HG03460 (cell line): Measurements from ENCODE around the gene SP7.
"Not testable (repeated sequence)": the region's sequence is repeated elsewhere in the genome, so short reads cannot be mapped to it uniquely, and the experiment has no call there.

Experiments
- ATAC-seq: cut with Tn5 transposase; IDR thresholded peaks from one replicate; pipeline ENCODE4 v1.9.1; 2021; ENCODE audit not compliant: unreplicated experiment

Gene SP7

DNA sequence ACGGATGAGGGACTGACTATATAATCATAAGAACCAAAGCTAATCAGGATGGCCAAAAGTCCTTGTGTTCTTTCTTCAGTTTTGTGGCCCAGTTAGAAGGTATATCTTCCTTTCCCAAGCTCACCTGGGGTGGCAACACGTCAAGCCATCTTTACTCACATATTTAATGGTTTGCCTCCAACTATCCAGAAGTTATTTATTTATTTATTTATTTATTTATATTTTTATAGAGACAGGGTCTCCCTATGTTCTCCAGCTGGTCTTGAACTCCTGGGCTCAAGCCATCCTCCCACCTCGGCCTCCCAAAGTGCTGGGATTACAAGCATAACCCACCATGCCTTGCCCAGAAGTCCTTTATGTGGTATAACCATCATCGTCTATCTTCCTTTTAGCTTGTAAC lies 11.8 kb upstream of the SP7 start:
- no peak for ATAC-seq

DNA sequence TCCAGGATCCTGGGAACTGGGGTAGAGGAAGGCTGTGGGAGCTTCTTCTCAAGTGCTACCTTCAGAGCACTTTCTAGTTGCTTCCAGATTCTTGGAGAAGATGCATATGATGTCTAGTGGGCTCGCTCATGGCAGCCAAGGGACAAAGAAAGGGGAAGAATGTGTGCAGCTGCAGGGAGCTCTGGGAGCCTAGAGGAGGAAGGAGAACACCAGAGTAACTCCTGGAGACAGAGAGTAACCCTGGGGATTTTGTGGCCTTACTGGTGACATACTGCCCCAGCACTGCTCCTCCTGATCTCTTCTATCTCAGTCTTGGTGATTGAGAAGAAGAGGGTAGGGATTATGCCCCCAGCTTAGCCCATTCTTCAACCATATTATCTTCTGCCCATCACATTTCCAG lies 10.3 kb upstream of the SP7 start:
- no peak for ATAC-seq

DNA sequence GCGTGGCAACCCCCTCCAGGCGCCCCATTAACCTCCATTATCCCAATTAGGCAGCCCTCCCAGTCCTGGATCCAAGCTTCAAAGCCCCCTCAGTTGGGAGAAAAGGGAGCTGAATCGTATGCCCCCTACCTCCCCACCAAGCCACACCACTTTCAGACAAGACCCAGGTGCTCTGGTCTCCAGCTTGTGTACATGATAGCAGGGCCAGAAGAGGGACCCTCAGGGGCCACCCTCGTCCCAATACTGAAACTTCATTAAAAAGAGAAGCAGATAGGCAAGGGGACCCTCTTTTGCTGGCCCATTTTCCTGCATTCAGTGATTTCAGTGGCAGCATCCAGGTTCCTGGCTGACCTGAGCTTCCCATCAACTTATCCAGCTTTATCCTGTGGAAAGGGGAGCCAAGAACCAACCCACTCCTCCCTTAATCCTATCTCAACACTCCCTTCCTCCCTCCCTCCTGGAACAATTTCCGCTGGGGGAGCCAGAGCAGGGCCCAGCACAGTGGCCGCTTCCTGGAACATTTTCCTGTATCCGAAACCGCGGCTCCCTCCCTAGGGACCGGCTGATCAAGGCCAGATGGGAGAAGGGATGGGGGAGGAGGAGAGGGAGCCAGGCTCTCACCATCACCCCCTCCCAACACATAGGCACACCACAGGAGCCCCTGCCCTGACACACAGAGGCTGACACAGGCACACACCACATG lies 9.5 kb upstream of the SP7 start:
- ATAC-seq: no peak

DNA sequence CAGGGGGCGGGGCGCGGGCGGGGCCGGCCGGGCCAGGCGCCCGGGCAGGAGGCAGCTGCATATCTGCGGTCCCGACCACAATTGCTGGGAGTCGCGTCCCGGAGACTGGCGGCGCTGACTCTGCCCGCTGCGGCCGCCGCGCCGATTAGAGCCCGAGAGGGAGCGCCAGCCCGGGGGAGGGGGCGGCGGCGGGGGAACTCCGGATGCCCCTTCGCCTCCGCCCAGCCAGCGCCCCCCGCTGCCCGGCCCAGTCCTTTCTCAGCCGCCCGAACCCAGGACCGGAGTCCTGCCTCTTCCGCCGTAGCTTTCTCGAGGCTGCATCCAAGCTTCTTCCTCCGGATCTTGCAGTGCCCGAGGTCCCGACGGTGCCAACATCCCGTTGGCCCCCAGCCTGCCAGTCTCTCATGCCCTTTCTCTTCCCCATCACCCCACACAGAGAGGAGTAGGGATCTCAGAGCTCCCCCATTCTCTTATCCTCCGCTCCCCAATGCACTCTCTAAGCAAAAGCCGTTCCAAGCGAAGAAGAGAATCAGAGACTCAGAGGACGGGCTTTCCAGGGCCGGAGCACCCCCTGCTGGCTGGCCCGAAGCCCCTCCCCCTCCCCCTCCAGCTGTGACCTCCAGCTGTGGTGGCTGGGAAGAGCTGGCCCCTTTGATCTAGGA lies 8.8 kb upstream of the SP7 start:
- peak; percentile 78 for ATAC-seq

DNA sequence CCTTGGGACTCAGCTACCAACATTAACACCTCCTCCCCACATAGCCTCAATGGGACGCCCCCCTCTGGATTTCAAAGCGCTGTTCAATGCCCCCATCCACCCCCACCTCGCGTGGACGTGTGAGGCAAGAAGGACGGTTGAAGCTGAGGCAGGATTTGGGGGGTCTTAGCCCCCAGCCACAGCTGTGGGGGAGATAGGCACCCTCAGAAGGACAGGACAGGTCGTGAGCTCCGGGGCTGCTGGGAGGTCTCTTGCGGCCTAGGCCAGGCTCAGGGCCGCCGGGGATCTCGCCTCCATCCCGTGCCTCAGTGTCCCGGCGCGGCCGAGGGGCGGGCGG lies 8.3 kb upstream of the SP7 start:
- ATAC-seq: no peak

DNA sequence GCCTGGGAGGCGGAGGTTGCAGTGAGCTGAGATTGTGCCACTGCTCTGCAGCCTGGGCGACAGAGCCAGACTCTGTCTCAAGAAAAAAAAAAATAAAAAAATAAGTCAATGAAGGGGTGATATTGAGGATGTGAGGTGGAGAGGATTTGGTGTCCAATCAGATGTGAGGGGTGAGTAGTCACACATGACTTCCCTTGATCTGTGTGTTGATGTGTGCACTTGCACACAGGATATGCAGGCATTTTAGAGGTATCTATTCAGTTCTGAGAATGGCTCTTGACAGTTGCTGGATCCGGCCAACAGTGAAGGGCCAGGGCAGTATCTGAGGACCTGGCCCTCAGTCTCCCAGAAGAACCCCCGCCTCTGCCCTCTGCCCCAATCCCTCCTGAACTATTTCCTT lies 7.8 kb upstream of the SP7 start:
- no peak for ATAC-seq

DNA sequence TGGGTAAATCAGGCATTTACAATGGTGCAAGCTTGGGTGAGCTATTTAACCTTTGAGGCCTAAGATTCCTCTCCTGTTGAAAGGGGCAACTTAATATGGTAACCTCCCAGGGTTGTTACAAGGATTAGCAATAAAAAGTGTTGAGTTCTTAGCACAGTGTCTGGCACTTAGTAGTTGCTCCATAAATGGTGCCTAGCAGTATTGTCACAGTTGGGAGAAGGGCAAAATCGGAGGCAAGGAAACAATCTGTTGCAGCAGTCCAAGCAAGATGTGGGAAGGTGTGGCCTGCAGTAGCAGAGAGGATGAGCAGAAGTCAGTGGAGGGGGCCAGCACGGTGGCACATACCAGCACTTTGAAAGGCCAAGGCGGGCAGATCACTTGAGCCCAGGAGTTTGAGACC lies 7.3 kb upstream of the SP7 start:
- ATAC-seq: no peak

DNA sequence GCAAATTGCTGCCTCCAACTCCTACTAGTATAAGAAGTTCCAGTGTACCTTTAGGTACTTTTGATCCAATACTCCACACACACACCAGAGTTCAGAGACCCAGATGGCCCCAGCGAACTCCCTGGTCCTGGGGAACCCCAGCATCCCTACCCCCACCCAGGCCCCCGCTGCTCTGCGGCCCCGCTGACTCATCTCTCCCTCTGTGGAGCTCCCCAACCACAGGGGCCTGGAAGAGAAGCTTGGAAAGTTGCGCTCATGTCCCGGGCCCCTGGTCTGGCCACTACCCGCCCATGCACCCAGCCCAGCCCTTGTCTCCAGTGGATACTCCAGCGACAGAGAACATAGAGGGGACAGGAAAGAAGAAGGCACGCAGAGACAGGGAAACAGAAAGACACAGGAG lies 4.2 kb upstream of the SP7 start:
- ATAC-seq: no peak

DNA sequence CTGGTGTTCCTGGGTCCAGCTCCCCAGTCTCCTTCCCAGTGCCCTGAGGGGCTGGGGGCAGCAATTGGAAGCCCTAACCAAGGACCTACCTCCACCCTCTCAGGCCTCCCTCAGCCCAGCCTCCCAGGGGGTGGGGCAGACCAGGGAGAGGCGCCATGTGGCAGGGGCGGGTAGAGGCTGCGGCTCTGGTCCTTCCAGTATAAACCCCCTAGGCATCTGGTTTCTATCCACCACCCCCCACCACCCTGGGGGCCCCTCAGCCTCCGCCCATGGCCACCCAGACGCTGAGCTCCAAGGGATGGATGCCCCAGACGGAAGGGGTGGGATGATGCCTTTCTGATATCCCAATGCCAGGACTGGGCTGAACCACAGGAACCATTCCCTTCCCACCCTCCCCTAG lies 2.8 kb upstream of the SP7 start:
- ATAC-seq: no peak

DNA sequence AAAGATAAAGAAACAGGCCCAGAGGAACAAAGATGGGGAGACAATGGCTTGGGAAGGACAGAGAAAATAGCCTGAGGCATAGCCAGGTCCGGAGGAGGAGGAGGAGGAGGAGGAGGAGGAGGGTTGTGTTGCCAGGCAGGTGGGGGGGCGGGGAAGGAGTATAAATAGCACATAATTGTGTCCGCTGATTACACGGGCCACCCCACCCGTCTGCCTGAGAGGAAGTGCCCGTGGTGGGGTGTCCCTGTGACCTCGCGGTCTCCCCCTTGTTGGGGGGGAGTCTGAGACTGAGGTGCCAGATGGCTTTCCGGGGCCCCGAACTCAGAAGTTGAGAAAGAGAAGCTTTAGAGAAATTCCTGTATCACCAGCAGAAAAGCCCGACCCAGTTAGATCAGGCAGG lies 1.9 kb upstream of the SP7 start:
- no peak for ATAC-seq

DNA sequence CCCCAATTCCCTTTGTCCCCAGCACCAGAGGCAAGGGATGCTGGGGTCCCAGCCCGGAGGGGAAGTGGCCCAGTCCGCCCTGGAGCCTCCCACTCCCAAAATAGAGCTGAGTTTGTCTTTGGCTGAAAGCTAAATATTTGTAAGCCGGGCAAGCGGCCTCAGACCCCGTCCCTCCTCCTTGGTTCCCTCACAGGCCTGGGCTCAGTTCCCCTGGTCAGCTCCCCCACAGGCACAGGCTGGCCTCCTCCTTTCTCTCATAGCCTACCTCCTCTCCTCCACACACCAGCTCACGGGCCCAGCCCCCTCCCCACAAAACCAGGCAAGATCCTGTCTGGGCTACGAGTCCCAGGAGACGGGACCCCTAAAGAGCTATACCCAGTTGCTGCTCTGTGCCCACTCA lies 1.3 kb downstream of the SP7 start:
- ATAC-seq: no peak

DNA sequence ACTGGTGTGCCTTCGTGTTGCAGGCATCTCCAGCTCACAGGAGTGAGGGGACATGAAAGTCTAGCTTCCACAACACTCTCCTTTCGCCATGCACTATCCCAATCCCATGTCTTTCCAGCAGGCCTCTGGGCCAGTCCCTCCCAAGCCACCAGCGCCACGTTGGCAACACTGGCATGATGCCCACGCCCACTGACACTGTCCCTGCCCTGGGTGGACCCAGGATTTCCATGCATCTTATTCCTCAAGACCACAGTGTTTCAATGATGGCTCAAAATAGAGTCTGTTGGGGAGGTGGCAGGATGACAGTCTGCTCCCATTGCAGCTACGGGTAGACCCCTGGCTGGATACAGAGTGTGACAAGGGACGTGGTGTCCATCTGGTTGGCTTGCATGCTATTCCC lies 2.3 kb downstream of the SP7 start:
- ATAC-seq: no peak

DNA sequence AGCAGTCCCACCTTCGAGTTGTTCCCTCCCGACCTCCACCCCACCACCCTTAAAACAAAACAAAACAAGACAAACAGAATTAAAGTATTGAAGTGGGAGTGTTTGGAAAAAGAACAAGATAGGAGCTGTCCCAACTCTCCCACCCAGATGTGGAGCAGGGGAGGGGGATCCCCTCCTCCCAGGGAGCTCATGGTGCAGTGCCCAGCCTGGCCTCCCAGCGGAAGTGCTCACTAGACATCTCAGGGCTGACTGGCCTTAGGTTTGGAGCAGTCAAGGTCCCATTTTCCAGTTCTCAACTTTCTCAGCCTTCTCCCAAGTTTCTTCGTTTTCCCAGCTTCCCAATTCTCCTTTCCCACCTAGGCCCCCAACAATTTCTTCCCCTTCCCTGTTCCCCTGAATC lies 2.9 kb downstream of the SP7 start:
- ATAC-seq: no peak

DNA sequence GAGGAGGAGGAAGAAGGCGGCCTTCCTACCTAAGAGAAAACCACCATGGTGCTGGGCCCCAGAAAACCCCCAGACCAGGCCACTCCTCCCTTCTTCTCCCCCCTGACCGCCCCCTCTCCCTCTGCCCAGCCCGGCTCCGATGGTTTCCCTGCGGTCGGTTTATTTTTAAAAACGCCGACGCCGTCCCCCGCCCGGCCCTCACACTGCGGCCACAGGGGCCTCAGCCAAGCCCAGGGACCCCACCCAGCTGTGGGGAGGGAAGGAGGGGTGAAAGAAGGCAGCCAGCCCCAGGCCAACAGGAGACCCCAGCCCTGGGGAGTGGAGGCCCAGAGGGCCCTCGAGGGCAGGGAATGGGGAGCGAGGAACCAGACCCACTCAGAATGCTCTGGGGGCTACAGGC lies 3.4 kb downstream of the SP7 start:
- no peak for ATAC-seq

DNA sequence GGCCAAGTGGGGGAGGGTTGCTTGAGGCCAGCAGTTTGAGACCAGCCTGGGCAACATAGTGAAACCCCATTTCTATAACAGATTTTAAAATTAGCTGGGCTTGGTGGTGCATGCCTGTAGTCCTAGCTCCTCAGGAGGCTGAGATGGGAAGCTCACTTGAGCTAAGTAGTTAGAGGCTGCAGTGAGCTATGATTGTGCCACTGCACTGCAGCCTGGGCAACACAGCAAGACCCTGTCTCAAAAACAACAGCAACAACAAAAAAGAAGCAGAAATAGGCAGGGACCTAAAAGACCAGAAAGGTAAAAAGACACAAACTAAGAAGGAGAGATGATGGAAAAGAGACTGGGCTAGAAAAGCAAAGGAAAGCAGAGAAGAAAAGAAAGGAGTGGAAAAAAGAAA lies 3.8 kb downstream of the SP7 start:
- ATAC-seq: not testable (repeated sequence)

DNA sequence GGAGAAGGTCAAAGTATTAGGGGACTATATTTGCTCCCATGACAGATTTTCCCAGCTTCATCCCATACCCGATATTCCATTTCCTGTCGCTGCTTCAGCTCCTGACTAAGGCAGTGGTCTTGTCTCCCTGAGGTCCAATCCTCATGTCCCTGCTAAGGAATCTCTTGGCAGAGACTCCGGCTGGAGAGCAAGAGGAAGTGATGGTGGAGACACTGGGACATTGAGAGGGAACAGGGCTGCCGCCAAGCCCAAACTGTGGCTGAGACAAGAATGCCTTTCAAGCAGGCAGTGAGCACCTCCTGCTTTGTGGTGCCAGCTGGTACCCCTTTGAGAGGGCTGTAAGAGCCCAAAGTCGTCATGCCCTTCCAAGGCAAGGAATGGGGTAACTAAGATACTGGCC lies 5.5 kb downstream of the SP7 start:
- no peak for ATAC-seq

DNA sequence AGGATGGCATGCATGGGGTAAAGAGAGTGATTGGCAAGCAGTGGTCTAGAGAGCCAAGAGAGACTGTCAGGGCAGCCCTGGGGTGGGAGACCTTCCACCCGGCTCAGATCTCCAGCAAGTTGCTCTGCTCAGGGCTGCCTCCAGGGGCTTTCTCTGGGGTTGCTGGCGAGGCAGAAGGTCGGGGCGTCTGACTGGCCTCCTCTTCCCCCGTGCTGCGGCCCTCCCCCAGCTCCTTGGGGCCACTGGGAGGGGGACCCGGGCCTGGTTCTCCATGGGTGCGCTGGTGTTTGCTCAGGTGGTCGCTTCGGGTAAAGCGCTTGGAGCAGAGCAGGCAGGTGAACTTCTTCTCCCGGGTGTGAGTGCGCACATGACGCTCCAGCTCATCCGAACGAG lies 8.1 kb downstream of the SP7 start:
- no peak for ATAC-seq

DNA sequence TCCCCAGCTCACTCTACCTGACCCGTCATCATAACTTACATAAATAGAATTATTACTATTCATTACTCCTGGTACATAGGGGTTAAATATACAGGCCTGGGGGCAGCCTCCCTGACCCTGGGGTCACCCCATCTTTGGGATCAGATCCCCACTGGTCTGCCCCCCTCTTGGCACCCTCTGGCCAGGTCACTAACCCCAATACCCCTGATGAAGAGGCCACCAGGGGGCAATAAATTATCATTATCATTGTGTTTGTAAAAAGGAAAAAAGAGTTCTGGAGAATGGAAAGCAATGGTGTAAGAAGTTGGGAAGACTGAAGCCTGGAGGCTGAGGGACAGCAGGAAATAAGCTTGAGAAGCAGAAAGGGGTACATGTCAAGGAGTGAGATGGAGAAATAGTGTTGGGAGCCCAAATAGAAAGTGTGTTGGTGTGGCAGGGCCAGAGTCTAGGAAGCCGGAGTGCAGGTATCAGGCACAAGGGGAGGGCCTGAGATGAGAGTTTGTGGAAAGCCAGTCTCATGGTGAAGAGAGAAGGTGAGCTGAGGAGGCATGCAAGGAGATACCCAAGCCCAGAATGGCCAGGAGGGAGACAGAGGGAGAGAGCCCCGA lies 8.6 kb downstream of the SP7 start:
- ATAC-seq: no peak

DNA sequence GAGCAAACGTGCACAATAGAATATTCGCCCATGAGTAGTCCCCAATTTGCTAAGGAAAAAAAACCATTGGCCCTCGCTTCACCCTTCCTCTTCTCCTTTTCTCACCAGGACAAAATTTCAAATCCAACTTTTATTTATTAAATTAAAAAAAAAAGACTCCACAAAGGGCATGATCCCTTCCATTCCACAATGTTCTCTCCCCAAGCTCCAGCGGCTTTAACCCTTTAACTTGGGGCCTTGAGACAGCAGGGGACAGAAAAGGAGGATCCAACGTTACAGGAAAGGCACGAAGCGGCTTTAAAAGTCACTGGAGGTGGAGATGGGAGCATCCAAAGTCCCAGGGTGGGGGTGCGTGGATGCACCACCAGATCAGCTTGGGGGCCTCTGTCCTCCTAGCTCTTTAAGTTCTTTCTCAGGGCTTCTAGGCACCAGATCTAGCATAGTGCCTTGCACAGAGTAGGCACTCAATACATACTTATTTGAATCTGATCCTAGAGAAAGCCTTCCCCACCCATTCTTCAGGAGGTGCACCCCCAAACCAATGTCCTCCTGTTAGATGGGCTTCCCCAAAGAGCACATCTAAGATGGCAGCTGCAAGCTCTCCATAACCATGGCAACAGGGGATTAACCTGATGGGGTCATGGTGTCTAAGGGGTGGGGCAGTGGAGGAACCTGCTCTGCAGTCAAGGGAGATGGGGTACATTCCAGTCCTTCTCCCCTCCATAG lies 9.5 kb downstream of the SP7 start:
- no peak for ATAC-seq

DNA sequence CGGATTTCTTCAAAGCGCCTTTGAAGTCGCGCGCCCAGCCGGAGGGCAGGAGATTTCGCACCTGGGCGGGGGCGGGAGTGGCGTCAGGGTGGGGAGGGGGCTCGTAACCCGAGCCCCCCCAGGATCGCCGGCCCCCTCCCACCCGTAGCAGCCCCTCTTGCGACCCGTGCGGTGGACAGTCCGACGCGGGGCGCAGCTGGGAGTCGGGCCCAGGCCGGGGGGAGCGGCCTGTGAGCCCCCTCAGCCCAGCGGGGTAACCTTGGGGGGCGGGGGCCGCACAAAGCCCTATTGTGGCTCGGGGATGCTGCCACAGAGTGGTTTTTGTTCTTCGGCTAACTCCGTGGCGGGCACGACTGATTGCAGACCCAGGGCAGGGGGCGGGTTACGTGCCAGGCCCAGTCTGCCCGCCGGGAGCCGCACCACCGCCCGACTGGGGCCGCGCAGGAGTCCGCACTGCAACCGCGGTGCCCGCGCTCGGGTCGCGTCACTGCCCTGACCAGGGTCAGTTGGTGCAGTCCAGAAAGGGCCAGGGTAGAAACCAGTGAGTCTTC lies 10.6 kb downstream of the SP7 start:
- ATAC-seq: no peak

DNA sequence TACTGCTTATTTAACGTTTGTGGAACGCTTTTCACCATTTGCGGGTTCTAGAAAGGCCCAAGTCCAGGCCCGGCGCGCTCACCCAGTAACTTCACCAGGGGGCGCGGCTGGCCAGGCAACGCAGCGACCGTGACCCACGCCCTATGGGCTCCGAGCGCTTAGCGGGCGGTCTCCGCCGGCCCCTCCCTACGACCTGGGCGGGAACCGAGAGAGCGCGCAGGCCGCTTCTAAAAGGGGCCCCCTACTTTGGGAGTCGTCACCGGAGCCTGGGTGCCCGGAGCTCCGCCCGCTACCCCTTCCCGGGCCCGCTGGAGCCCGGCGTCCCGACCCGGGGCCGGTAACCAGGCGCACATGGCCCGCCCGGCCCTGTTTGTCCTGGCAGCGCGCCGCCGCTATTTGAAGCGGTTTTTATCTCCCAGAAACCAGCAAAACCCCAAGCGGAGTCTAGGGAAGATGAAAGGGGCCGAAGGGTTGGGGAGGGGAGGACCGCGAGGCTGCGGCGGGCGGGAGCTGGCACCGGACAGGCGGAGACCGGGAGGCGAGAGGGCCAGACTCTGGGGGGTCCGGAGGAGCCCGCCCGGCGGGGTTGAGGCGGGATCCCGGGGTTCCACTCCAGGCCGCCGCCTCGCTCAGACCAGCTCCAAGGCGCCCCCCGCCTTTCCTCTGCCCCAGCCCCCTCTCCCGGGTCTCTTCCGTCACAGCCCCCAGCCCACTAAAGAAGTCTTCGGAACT lies 11.2 kb downstream of the SP7 start:
- peak; percentile 50 for ATAC-seq
